ENCODE measurements around the gene CEACAM19.
"Not testable (repeated sequence)": the region's sequence is repeated elsewhere in the genome, so short reads cannot be mapped to it uniquely, and the experiment has no call there.

CEACAM19 gene

GRCh38 chr19:44628793-44629192 lies 42.5 kb upstream of the CEACAM19 start:
- in situ Hi-C loops (cut with MboI; ENCODE audit: low sequenced_read_pairs, unreplicated experiment): no loop called here
- no peak for DNase-seq (ENCODE audit: low spot score)
- TF ChIP-seq CTCF (IDR thresholded peaks at IDR 0.05; ENCODE audit: borderline replicate concordance, control extremely low read depth, extremely low read depth, insufficient read depth, missing control alignments): no peak

GRCh38 chr19:44631611-44632010 lies 39.7 kb upstream of the CEACAM19 start:
- DNase-seq (ENCODE audit: low spot score); in situ Hi-C loops (cut with MboI; ENCODE audit: low sequenced_read_pairs, unreplicated experiment): not testable (repeated sequence)

GRCh38 chr19:44634058-44634457 lies 37.2 kb upstream of the CEACAM19 start:
- DNase-seq (ENCODE audit: low spot score); in situ Hi-C loops (cut with MboI; ENCODE audit: low sequenced_read_pairs, unreplicated experiment): not testable (repeated sequence)

GRCh38 chr19:44634785-44635184 lies 36.5 kb upstream of the CEACAM19 start:
- in situ Hi-C loops (cut with MboI; ENCODE audit: low sequenced_read_pairs, unreplicated experiment): no loop called here
- no peak for TF ChIP-seq CTCF (IDR thresholded peaks at IDR 0.05; ENCODE audit: borderline replicate concordance, control extremely low read depth, extremely low read depth, insufficient read depth, missing control alignments)
- DNase-seq (ENCODE audit: low spot score): no peak

GRCh38 chr19:44635581-44636438 lies 35.5 kb upstream of the CEACAM19 start:
- in situ Hi-C loops (cut with MboI; ENCODE audit: low sequenced_read_pairs, unreplicated experiment): no loop called here
- DNase-seq (ENCODE audit: low spot score): no peak

GRCh38 chr19:44636439-44637389 lies 34.6 kb upstream of the CEACAM19 start:
- TF ChIP-seq CTCF (IDR thresholded peaks at IDR 0.05; ENCODE audit: borderline replicate concordance, control extremely low read depth, extremely low read depth, insufficient read depth, missing control alignments): no peak
- DNase-seq (ENCODE audit: low spot score): no peak
- in situ Hi-C loops (cut with MboI; ENCODE audit: low sequenced_read_pairs, unreplicated experiment): no loop called here

More at GRCh38 chr19:44635581-44636438, 35.5 kb upstream of the CEACAM19 start:
- no peak for TF ChIP-seq CTCF (IDR thresholded peaks at IDR 0.05; ENCODE audit: borderline replicate concordance, control extremely low read depth, extremely low read depth, insufficient read depth, missing control alignments)

GRCh38 chr19:44637390-44637764 lies 33.9 kb upstream of the CEACAM19 start:
- in situ Hi-C loops (cut with MboI; ENCODE audit: low sequenced_read_pairs, unreplicated experiment): no loop called here
- no peak for DNase-seq (ENCODE audit: low spot score)
- no peak for TF ChIP-seq CTCF (IDR thresholded peaks at IDR 0.05; ENCODE audit: borderline replicate concordance, control extremely low read depth, extremely low read depth, insufficient read depth, missing control alignments)
